NCI-H1048 (cell line): Measurements from ENCODE around the gene FANCC.

Source experiments
- DNase-seq: peaks from one replicate; lab custom pipeline; 2025; lab: John Stamatoyannopoulos, UW

The FANCC gene

GRCh38 chr9:95065224-95065623 is 252.3 kb downstream of the FANCC start:
- DNase-seq, result no peak

- no peak for DNase-seq
Observed at GRCh38 chr9:95063300-95063699, 254.2 kb downstream of the FANCC start.

GRCh38 chr9:95062596-95063065 is 254.9 kb downstream of the FANCC start:
- DNase-seq, result no peak

GRCh38 chr9:95061916-95062595 is 255.5 kb downstream of the FANCC start:
- DNase-seq, result no peak

GRCh38 chr9:95060916-95061315 is 256.6 kb downstream of the FANCC start:
- DNase-seq, result no peak

- no peak for DNase-seq
Observed at GRCh38 chr9:95060234-95060633, 257.3 kb downstream of the FANCC start.

- no peak for DNase-seq
Observed at GRCh38 chr9:95058795-95059386, 258.6 kb downstream of the FANCC start.

GRCh38 chr9:95058121-95058785 is 259.3 kb downstream of the FANCC start:
- no peak for DNase-seq

- DNase-seq, result no peak
Observed at GRCh38 chr9:95057101-95057500, 260.4 kb downstream of the FANCC start.

- no peak for DNase-seq
Observed at GRCh38 chr9:95055851-95056551, 261.5 kb downstream of the FANCC start.

GRCh38 chr9:95055334-95055850 is 262.1 kb downstream of the FANCC start:
- DNase-seq, result no peak

GRCh38 chr9:95053611-95054570 is 263.6 kb downstream of the FANCC start:
- no peak for DNase-seq

GRCh38 chr9:95049761-95050160 is 267.7 kb downstream of the FANCC start:
- no peak for DNase-seq
